ENCODE measurements around the gene KDM4B.

- no peak for TF ChIP-seq POLR2AphosphoS5 (IDR thresholded peaks at IDR 0.05; ENCODE audit: low read depth, low read length)
- no peak for TF ChIP-seq TAF1 (IDR thresholded peaks at IDR 0.05; ENCODE audit: borderline replicate concordance, low read depth, low read length)
Measured at GRCh38 chr19:5042556-5042955, 73.6 kb downstream of the KDM4B start.

All from GM12892 (cell line).